Cardiac muscle cell (in vitro differentiated cells and primary cell): ENCODE measurements around the gene TLR3. TPM values are rescaled to one million over a fixed set of nuclear protein-coding genes. Genes with fewer than 3 reads are reported as not detected.
"Not testable (repeated sequence)": the region's sequence is repeated elsewhere in the genome, so short reads cannot be mapped to it uniquely, and the experiment has no call there.

ENCODE experiments used
- DNase-seq, 2 donors: peaks; one replicate each; pipeline versions ENCODE4 v3.0.0 to v3.0.0-alpha.2; 2010 to 2017; ENCODE audit warnings: low read depth in 1 of 2, low spot score in 1 of 2
- H3K27ac ChIP-seq: fragments of 200-600 bp; sonication (generic); 2 replicates; pipeline ENCODE4 v1.5.1; 2016
- H3K27me3 ChIP-seq: fragments of 200-600 bp; sonication (generic); 2 replicates; pipeline ENCODE4 v1.6.0; 2016; ENCODE audit warnings: control low read depth
- H3K36me3 ChIP-seq: fragments of 200-600 bp; sonication (generic); 2 replicates; pipeline ENCODE4 v1.5.1; 2016; ENCODE audit warnings: control low read depth
- H3K4me1 ChIP-seq: fragments of 200-600 bp; sonication (generic); 2 replicates; pipeline ENCODE4 v1.8.1; 2017; ENCODE audit warnings: low read depth, mild to moderate bottlenecking, mixed run types
- H3K4me3 ChIP-seq: fragments of 200-600 bp; sonication (generic); 2 replicates; pipeline ENCODE4 v1.5.1; 2016; ENCODE audit warnings: mild to moderate bottlenecking
- H3K9me3 ChIP-seq: fragments of 200-600 bp; sonication (generic); 2 replicates; pipeline ENCODE4 v1.5.1; 2017; ENCODE audit warnings: low read depth, mild to moderate bottlenecking, control low read depth
- polyA plus RNA-seq: library from polyadenylated mRNA; unstranded; fragments of >200 nt; fragmentation: Nextera tagmentation; extraction: Ambion mirVana; gene quantifications from 2 replicates; pipeline ENCODE4 v1.2.1, GENCODE V29; 2016
- total RNA-seq: library from RNA; depleted of rRNA; stranded (reverse); fragments of >200 nt; gene quantifications from 2 replicates; pipeline ENCODE4 v1.2.3, GENCODE V29; 2016
- TF ChIP-seq, protein P1 (sequence below): IDR thresholded peaks from 2 replicates; pipeline ENCODE4 v1.5.1; 2012; ENCODE audit warnings: low read depth, mild to moderate bottlenecking, low read length

The TLR3 gene
- total and polyA plus RNA-seq, 2 experiments from 2014 or later, result not detected

DNA sequence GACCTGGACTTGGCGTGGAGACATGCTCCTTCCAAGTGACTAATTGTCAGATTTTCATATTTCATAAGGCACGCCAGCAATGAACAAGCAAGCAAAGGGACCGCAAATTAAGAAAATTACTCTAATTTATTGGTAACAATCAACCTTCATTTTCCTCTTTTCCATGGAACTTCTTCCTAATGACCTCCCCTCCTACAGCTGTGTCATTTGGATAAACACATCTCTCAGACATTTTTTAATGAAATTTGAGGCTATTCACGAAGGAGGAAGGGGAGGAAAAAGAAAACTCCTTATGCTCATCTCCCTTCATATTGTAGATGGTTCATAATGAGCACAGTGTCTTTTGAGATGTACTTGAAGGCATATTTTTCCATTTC, 38.6 kb upstream of the TLR3 start:
- H3K27me3 ChIP-seq, result no peaks in the 10 kb centered on the region
- DNase-seq, result no peak
- H3K27ac ChIP-seq, result no peak overlapping the region
- no peak overlapping the region for H3K4me3 ChIP-seq
- TF ChIP-seq, protein P1, sequence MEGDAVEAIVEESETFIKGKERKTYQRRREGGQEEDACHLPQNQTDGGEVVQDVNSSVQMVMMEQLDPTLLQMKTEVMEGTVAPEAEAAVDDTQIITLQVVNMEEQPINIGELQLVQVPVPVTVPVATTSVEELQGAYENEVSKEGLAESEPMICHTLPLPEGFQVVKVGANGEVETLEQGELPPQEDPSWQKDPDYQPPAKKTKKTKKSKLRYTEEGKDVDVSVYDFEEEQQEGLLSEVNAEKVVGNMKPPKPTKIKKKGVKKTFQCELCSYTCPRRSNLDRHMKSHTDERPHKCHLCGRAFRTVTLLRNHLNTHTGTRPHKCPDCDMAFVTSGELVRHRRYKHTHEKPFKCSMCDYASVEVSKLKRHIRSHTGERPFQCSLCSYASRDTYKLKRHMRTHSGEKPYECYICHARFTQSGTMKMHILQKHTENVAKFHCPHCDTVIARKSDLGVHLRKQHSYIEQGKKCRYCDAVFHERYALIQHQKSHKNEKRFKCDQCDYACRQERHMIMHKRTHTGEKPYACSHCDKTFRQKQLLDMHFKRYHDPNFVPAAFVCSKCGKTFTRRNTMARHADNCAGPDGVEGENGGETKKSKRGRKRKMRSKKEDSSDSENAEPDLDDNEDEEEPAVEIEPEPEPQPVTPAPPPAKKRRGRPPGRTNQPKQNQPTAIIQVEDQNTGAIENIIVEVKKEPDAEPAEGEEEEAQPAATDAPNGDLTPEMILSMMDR, result no peak
- H3K9me3 ChIP-seq, result no peaks in the 10 kb centered on the region
- H3K4me1 ChIP-seq, result peaks cover 10% of the 10 kb centered on the region
- no peaks in the 10 kb centered on the region for H3K36me3 ChIP-seq

DNA sequence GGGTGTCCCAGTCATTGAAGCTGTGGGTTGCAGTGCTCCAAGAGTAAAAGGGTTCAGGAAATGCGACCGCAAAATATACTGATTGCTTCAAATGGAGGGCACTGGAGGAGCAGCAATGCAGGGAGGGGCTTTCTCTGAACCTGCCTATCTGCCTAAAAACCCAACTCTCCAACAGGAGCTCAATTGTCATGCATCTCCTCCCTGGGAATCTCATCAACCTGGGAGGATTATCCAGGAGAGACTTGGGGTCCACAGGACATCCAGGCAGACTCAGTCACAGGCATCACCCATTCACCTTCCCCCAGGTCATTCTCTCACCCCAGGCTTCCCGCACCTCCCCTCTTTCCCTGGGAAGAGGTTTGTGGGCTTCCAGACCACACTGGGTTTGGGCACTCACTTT, 38.2 kb upstream of the TLR3 start:
- Histone ChIP-seq H3K4me1 (peaks cover 10% of the 10 kb centered on the region), H3K27me3 (no peaks in the 10 kb centered on the region), H3K36me3 (no peaks in the 10 kb centered on the region), H3K4me3 (no peak overlapping the region), H3K27ac (no peak overlapping the region), H3K9me3 (no peaks in the 10 kb centered on the region)
- no peak for DNase-seq
- TF ChIP-seq, protein P1, result no peak

- Histone ChIP-seq H3K9me3 (no peaks in the 10 kb centered on the region), H3K36me3 (no peaks in the 10 kb centered on the region), H3K4me1 (peaks cover 10% of the 10 kb centered on the region), H3K4me3 (no peak overlapping the region), H3K27me3 (no peaks in the 10 kb centered on the region), H3K27ac (no peak overlapping the region)
- DNase-seq, result peak in 1 of 2 donors; percentile 29
- TF ChIP-seq, protein P1, result peak; percentile 5
Observed at GRCh38 chr4:186032259-186032658, 36.7 kb upstream of the TLR3 start.

DNA sequence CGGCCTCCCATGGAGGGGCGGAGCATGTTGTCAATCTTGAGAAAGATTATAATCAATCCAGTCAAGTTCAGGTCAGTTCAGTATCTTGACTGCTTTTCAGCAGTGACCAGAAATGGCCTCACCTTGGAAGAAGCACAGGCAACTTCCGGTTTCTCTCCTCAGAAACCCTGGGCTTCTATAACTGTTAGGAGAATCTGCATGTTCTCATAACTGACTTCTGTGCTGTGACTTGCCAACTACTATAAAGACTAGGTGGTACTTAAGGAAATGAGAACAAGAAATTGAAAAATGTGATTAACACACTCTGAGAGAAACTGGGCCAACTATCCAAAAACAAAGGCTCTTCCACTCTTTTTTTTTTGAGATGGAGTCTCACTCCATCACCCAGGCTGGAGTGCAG, 35.9 kb upstream of the TLR3 start:
- peaks cover 10% of the 10 kb centered on the region for H3K4me1 ChIP-seq
- no peaks in the 10 kb centered on the region for H3K36me3 ChIP-seq
- H3K4me3 ChIP-seq, result no peak overlapping the region
- H3K27ac ChIP-seq, result no peak overlapping the region
- TF ChIP-seq, protein P1, result no peak
- no peaks in the 10 kb centered on the region for H3K27me3 ChIP-seq
- no peaks in the 10 kb centered on the region for H3K9me3 ChIP-seq
- DNase-seq, result no peak

GRCh38 chr4:186034613-186035012, 34.3 kb upstream of the TLR3 start:
- not testable (repeated sequence) for H3K27me3 ChIP-seq, H3K9me3 ChIP-seq, H3K27ac ChIP-seq

GRCh38 chr4:186036976-186037581, 31.9 kb upstream of the TLR3 start:
- Histone ChIP-seq H3K36me3 (no peaks in the 10 kb centered on the region), H3K9me3 (no peaks in the 10 kb centered on the region), H3K4me3 (no peak overlapping the region), H3K27me3 (no peaks in the 10 kb centered on the region), H3K4me1 (peaks cover 8% of the 10 kb centered on the region), H3K27ac (no peak overlapping the region)
- TF ChIP-seq, protein P1, result no peak
- DNase-seq, result no peak

More at GRCh38 chr4:186034613-186035012, 34.3 kb upstream of the TLR3 start:
- not testable (repeated sequence) for DNase-seq, H3K4me3 ChIP-seq, H3K36me3 ChIP-seq
- peaks cover 13% of the 10 kb centered on the region for H3K4me1 ChIP-seq
